GM18502 (cell line): Measurements from ENCODE around the gene SALL3.

ENCODE experiments used
- ATAC-seq: cut with Tn5 transposase; IDR thresholded peaks from one replicate; pipeline ENCODE4 v1.9.1; 2021; ENCODE audit warnings: mild to moderate bottlenecking; ENCODE audit not compliant: unreplicated experiment, poor library complexity

The SALL3 gene

DNA sequence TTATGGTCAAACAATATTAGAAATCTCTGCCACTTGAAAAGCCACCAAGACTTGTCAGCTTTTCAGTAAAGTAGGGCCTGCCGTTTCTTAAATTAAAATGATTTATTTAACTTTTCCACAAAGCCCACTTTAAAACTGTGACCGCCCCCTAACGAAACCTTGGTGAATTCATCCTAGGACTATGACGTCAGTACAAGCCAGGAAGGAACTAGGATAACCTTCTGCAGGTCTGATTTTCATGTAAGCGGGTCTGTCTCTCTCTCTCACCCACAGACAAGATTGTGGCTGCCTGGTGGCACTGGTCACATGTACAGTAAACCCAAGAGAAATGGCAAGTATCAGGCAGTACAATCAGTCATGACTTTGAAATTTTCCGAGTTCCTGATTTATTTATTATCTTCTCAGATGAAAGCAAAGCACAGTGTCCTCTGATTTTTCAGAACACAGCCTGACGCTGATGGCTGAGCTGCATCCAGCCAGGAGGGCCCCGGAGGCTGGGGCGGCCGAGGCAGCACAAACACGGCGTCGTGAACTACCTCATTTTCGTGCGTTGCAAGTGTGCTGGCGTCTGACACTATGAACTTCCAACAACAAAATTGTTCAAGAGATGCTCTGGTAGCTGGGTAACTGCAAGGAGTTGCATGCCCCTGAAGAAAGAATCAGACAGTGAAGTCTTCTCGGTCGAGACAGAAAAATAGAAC lies 18.9 kb downstream of the SALL3 start:
- no peak for ATAC-seq

DNA sequence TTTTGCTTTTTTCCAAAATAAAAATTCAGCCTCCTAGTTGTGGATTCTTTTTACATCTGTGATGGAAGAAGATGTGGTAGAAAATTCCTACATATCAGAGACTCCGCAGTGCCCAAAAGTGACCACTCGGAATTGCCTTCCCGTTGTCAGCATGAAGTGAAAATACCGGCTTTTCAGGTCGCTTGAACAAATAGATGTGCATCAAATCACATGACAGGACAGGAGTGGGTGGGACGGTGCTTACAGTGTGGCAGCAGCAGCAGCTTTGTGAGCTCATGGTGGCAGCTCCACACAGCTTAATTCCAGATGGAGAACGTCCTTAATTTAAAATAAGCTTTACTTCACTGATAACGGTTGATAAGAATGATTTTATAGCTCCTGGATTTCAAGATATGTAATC lies 20.3 kb downstream of the SALL3 start:
- no peak for ATAC-seq

DNA sequence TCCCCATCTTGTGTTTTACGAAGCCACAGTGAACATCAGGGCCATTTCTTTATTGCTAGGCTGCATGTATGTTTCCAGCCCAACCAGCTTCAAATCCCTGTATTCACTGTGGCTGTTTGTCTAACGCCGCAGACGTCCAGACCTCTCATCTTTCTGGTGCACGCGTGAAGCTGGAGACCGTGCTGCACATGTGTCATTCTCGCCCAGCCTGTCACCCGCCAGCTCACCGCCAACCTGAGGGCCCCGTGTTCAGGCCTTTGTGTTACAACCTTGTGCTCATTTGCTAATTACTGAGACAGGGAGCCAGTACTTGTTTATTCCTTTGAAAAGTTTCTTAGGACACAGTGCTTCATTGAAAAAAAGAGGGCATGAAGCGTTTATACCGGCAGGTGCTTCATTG lies 21.4 kb downstream of the SALL3 start:
- ATAC-seq, result no peak

DNA sequence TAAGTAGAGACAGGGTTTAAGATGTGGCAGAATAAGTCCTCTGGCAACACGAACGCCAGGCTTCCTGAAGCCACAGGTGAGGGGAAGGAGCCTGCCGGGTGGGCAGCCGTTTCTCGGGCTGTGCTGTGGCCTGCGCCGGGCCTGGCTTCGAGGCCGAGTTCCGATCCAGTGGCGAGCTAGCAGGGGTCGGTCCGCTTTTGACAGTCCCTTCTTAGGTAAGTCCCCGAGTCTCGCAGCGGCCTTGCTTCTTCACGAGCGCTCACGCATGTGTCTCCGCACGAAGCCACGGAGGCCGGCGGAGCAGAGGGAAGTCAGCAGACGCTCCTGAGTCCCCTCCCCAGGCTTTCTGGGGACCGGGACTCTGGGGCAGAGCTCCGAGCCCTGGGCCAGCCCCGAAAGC lies 26.0 kb downstream of the SALL3 start:
- no peak for ATAC-seq

DNA sequence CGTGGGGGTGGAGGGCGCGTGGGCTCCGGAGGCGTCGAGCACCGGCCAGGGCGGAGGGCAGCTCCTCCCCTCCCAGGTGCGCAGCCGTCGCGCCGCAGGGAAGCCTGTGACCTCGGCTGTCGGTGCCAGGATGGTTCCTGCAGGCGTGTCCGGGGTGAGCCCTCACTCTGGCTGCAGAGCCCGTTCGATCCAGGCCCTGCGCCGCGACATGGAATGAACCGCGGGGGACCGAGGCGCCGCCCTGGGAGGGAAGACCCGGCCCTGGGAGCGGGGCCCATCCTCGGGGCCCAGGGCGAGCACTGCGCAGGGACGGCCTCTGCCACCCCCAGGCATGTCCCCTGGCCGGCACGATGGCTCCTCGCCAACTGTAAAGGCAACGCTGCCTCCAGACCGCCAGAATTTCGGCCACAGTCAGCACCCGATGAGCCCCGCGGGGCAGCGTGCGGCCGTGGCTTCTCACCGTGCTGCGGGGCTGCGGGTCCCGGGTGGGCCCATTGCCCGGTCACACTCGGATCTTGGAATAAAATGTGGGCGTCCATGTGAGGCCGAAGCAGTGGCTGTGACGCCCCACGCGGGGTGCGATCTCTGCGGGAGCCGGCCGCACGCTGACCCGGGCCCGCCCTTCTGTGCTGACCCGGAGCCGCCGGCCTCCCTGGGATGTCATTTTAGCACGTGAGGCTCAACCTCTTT lies 26.6 kb downstream of the SALL3 start:
- ATAC-seq, result no peak

GRCh38 chr18:79007440-79007839 lies 27.8 kb downstream of the SALL3 start:
- ATAC-seq, result no peak

DNA sequence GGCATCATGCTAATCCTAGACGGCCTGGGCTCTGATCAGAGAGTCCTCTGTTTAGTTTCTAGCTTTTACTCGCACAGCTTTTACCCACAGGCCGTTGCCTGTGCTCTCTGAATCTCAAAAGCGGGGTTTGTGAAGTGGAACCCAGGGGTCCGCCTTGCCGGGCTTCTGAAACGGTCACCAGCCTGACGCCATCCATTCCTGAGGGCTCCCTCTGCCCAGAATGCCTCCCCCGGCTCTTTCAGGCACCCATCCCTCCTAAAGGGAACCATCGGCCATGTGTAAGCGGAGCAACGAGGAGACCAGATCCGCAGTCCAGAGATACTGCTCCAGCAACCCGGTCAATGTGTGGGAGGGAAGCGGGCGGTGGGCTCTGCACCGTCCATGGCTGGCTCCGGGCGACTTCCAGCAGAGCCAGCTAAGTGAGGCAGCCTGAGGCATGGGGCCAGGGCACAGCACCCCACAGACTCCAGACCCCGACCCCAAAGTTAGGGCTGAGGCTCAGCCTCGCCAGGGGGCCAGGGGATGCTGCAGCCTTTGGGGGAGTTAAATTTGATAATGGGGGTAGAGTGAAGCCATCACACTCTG lies 28.8 kb downstream of the SALL3 start:
- no peak for ATAC-seq

- no peak for ATAC-seq
Measured at GRCh38 chr18:79010802-79011201, 31.2 kb downstream of the SALL3 start.

DNA sequence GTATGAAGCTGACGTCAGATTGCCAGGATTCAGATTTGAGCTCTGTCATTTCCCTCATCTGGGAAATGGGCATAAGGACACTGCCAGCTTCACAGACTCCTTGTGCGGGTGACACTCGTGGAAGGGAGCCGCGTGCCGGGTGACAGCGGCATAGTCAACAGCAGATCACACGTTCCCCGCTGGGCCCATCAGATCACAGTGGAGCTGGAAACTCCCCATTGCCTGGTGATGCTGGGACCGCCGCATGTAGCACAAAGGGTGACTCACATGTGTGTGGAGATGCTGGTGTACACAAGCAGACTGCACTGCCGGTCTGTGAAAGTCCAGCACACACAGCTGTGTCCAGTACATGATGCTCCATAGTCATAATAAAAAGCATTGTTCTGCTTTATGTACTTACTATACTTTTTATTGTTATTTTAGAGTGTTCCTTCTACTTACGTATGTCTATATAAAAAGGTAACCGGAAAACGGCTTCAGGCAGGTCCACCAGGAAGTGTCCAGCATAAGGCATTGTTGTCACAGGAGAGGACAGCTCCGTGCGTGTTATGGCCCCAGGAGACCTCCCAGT lies 31.8 kb downstream of the SALL3 start:
- no peak for ATAC-seq

DNA sequence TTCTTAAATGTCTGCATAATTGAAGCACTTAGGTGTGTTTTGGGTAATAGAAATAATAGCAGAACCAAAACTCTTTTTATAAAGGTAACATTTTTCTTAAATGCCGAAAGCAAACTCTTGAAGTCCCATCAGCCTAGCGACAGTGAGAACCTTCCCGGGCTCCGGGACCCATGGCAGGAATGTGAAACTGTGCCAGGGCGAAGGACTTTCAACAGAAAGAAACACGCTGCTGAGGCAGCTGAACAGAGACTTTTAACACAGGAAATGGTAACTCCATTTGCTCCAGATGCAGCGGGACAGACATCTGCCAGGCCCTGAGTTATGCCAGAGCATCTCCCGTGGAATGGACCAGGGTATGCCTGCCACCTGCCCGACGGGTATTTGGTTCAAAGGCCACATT lies 34.3 kb downstream of the SALL3 start:
- ATAC-seq, result no peak

- no peak for ATAC-seq
Measured at GRCh38 chr18:79018911-79019310, 39.3 kb downstream of the SALL3 start.

GRCh38 chr18:79019881-79020280 lies 40.3 kb downstream of the SALL3 start:
- ATAC-seq, result no peak

- no peak for ATAC-seq
Measured at GRCh38 chr18:79022603-79023002, 43.0 kb downstream of the SALL3 start.

DNA sequence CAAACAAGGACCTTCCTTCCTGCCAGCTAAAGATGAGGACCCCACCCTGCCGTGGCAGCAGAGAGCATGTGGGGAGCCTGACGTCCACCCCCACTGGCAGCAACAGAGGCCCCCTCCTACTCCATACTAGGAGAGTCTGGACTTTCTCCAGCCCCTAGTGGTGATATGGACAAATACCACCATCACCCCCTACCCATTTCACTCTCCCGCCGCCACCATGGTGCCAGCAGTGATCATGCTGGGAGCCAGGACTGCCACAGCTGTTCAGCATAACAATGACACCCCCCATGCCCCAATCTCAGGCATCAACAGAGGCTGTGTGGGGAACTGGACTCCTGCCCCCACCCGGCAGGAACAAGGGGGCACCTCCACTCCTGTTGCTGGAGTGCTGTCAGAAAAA lies 46.9 kb downstream of the SALL3 start:
- no peak for ATAC-seq

GRCh38 chr18:79030680-79031079 lies 51.1 kb downstream of the SALL3 start:
- no peak for ATAC-seq

GRCh38 chr18:79042276-79042675 lies 62.7 kb downstream of the SALL3 start:
- no peak for ATAC-seq

DNA sequence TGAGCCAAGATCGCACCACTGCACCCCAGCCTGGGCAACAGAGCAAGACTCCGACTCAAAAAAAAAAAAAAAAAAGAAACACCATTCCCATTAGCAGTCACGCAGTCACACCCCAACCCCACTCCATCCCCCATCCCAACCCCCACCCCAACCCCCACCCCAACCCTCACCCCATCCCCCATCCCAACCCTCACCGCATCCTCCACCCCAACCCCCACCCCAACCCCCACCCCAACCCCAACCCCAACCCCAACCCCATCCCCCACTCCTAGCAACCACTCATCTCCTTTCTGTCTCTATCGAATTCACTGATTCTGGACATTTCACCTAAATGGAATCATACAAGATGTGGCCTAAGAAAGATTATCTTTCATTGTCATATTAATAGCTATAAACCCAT lies 63.7 kb downstream of the SALL3 start:
- ATAC-seq, result no peak

DNA sequence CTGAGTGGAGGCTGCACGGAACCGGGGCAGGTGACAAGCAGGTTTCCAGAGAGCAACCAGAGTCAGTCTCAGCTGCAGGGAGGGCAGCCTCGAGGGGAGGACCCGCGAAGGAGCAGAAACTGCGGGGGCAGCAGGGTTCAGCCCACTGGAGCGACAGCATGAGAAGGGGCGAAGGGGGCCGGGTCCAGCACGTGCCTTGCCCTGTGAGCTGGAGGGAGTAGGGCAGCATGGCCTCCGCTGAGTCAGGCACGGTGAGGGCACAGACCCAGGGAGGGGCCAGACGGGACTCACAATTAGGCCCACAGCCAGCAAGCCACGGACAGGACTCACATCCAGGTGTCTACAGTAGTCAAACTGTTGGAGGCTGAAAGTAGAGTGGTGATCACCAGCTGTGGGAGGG lies 66.9 kb downstream of the SALL3 start:
- no peak for ATAC-seq

- no peak for ATAC-seq
Measured at GRCh38 chr18:79047556-79048244, 68.1 kb downstream of the SALL3 start.

GRCh38 chr18:79048245-79048632 lies 68.6 kb downstream of the SALL3 start:
- no peak for ATAC-seq

- ATAC-seq, result no peak
Measured at GRCh38 chr18:79049506-79049905, 69.9 kb downstream of the SALL3 start.
